SU-DHL-6 (cell line): ENCODE results near the gene NR2F1-AS1.
"Not testable (repeated sequence)": the region's sequence is repeated elsewhere in the genome, so short reads cannot be mapped to it uniquely, and the experiment has no call there.

ENCODE experiments used
- H2AFZ ChIP-seq: fragments of 200-600 bp; sonication (generic); 2 replicates; pipeline ENCODE4 v1.6.1; 2014; ENCODE audit warnings: low read depth, mild to moderate bottlenecking, moderate library complexity, mixed read lengths, antibody characterized with exemption, low read length; ENCODE audit not compliant: severe bottlenecking
- H3F3A ChIP-seq: fragments of 200-600 bp; shearing (Covaris generic); 2 replicates; pipeline ENCODE4 v1.6.0; 2016; ENCODE audit warnings: antibody characterized with exemption, mild to moderate bottlenecking; ENCODE audit not compliant: insufficient read depth
- H3K27ac ChIP-seq: fragments of 200-600 bp; sonication (generic); 2 replicates; pipeline ENCODE4 v1.5.1; 2016; ENCODE audit warnings: low read depth, mild to moderate bottlenecking, low read length, moderate library complexity, mixed read lengths
- H3K27me3 ChIP-seq: fragments of 200-600 bp; sonication (generic), shearing (Covaris generic); 2 replicates; pipeline ENCODE4 v1.6.0; 2014; ENCODE audit warnings: mild to moderate bottlenecking, low read length
- H3K36me3 ChIP-seq: fragments of 200-600 bp; sonication (generic); 2 replicates; pipeline ENCODE4 v1.6.1; 2014; ENCODE audit warnings: mild to moderate bottlenecking, low read length, mixed read lengths
- H3K4me2 ChIP-seq: fragments of 300-600, 200-600 bp; shearing (Covaris generic), sonication (generic); 2 replicates; pipeline ENCODE4 v1.6.0; 2014; ENCODE audit warnings: low read length, low read depth, mild to moderate bottlenecking; ENCODE audit not compliant: poor library complexity, severe bottlenecking
- H3K4me3 ChIP-seq: fragments of 200-600 bp; sonication (generic); 2 replicates; pipeline ENCODE4 v1.5.1; 2014; ENCODE audit warnings: antibody characterized with exemption, low read length, mild to moderate bottlenecking, mixed read lengths; ENCODE audit not compliant: insufficient read depth, poor library complexity, severe bottlenecking
- H3K79me2 ChIP-seq: fragments of 200-600 bp; sonication (generic); 2 replicates; pipeline ENCODE4 v1.6.1; 2014; ENCODE audit warnings: mild to moderate bottlenecking, low read length, moderate library complexity; ENCODE audit not compliant: insufficient read depth
- H3K9ac ChIP-seq: fragments of 200-600 bp; sonication (generic); 2 replicates; pipeline ENCODE4 v1.7.0; 2014; ENCODE audit warnings: mild to moderate bottlenecking, low read length
- H3K9me2 ChIP-seq: fragments of 200-600 bp; sonication (generic); replicated peaks from 2 replicates; pipeline ENCODE4 v1.6.1; 2014; ENCODE audit warnings: low read length; ENCODE audit not compliant: insufficient read depth
- H3K9me3 ChIP-seq: fragments of 200-600 bp; sonication (generic); 2 replicates; pipeline ENCODE4 v1.6.1; 2014; ENCODE audit warnings: low read length, mixed read lengths; ENCODE audit not compliant: insufficient read depth
- H4K20me1 ChIP-seq: fragments of 200-600 bp; sonication (generic); 2 replicates; pipeline ENCODE4 v1.6.1; 2014; ENCODE audit warnings: low read depth, mild to moderate bottlenecking, antibody characterized with exemption, low read length, moderate library complexity, mixed read lengths
- CTCF ChIP-seq: fragments of 200-600 bp; sonication (generic); IDR thresholded peaks from one replicate; pipeline ENCODE4 v1.5.1; 2017; ENCODE audit warnings: antibody characterized with exemption, mild to moderate bottlenecking, low read length, moderate library complexity; ENCODE audit not compliant: insufficient read depth, poor library complexity, severe bottlenecking
- EZH2phosphoT487 ChIP-seq: fragments of 200-600 bp; sonication (generic), shearing (Covaris generic); conservative IDR thresholded peaks from 2 replicates; pipeline ENCODE4 v1.6.1; 2018; ENCODE audit warnings: mild to moderate bottlenecking, antibody characterized with exemption, low read length, moderate library complexity, mixed read lengths

Gene NR2F1-AS1

DNA sequence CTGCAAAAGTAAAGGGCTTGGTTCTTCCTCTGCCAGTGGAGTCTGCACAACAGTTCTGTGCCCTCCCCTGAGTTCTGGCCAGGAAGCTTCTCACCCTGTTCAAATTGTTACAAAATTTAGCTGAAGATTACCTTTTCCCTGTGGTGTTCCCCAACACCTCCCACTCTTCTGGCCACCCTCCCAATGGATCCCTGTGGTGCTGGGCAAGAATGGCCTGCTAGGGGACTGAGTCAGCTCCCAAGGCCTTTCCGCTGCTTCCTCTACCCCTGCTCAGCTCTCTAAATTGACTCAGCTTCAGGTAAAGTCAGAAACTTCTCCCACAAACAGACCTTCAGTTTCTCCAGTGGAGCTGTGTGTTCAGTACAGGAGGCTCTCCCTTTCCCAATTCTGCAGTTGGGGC, 186.0 kb downstream of the NR2F1-AS1 start:
- H3K9ac ChIP-seq: no peak overlapping the region

DNA sequence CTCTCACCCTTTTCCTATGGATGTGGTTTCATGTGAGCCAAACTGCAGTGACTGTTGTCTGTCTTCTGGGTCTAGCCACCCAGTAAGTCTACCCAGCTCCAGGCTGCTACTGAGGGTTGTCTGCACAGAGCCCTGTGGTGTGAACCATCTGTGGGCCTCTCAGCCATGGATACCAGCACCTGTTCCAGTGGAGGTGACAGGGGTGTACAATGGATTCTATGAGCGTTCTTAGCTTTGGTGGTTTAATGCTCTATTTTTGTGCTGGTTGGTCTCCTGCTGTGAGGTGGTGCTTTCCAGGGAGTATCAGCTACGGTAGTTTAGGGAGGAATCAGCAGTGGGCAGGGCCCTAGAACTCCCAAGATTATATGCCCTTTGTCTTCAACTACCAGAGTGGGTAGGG, 186.7 kb downstream of the NR2F1-AS1 start:
- Histone ChIP-seq H3K4me3 (no peak overlapping the region), H3K4me2 (no peak overlapping the region), H3K9me3 (no peaks in the 10 kb centered on the region), H3K9me2 (no peaks in the 10 kb centered on the region), H3K36me3 (no peaks in the 10 kb centered on the region), H4K20me1 (no peaks in the 10 kb centered on the region), H3F3A (no peaks in the 10 kb centered on the region), H2AFZ (no peak overlapping the region), H3K27me3 (no peaks in the 10 kb centered on the region), H3K9ac (no peak overlapping the region), H3K27ac (no peak overlapping the region), H3K79me2 (no peaks in the 10 kb centered on the region)
- TF ChIP-seq EZH2phosphoT487: no peak
- no peak for TF ChIP-seq CTCF

More for the DNA sequence above, 186.0 kb downstream of the NR2F1-AS1 start:
- no peaks in the 10 kb centered on the region; the same call in 1 of the 2 replicates for H3K27me3 ChIP-seq
- no peak overlapping the region for H3K4me2 ChIP-seq
- no peaks in the 10 kb centered on the region for H3K9me2 ChIP-seq
- no peaks in the 10 kb centered on the region for H3K36me3 ChIP-seq
- TF ChIP-seq EZH2phosphoT487: no peak
- no peak for TF ChIP-seq CTCF
- H3K79me2 ChIP-seq: no peaks in the 10 kb centered on the region
- no peaks in the 10 kb centered on the region for H3F3A ChIP-seq
- H3K4me3 ChIP-seq: no peak overlapping the region
- H3K27ac ChIP-seq: no peak overlapping the region
- H2AFZ ChIP-seq: no peak overlapping the region
- H4K20me1 ChIP-seq: no peaks in the 10 kb centered on the region
- no peaks in the 10 kb centered on the region for H3K9me3 ChIP-seq

- H4K20me1 ChIP-seq, H3K4me2 ChIP-seq, H3K27ac ChIP-seq, H3K9me3 ChIP-seq, H3K79me2 ChIP-seq, H3K27me3 ChIP-seq, H3K36me3 ChIP-seq, H3K9ac ChIP-seq, H3F3A ChIP-seq, H3K4me3 ChIP-seq, H2AFZ ChIP-seq, H3K9me2 ChIP-seq: not testable (repeated sequence)
These were observed 189.8 kb downstream of the NR2F1-AS1 start for GRCh38 chr5:93391169-93391568.

DNA sequence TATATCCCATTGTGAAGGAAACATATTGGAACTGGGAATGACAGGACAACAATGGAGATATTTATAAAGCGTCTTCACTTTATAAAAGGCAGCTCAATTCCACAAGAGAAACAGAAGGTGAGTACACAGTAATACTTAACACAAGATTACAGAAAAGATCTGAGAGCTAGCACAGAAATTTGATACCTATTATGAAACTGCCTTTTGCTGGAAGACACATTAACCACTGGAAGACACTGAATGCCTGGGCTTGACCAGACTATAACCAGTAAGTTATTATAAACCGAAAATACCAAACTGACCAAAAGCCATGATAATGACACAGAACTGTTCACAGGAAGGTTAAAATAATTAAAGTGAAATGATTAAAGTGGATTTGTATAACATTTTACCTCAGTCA, 195.4 kb downstream of the NR2F1-AS1 start:
- H3K27ac ChIP-seq: no peak overlapping the region
- H3K79me2 ChIP-seq: no peaks in the 10 kb centered on the region
- no peak overlapping the region for H3K9ac ChIP-seq
- no peaks in the 10 kb centered on the region for H3F3A ChIP-seq
- H3K9me3 ChIP-seq: no peaks in the 10 kb centered on the region
- no peaks in the 10 kb centered on the region for H3K27me3 ChIP-seq
- H3K4me2 ChIP-seq: no peak overlapping the region
- H3K36me3 ChIP-seq: no peaks in the 10 kb centered on the region
- no peaks in the 10 kb centered on the region for H4K20me1 ChIP-seq
- no peaks in the 10 kb centered on the region; the same call in 1 of the 2 replicates for H3K9me2 ChIP-seq
- no peak for TF ChIP-seq EZH2phosphoT487
- no peak for TF ChIP-seq CTCF
- no peak overlapping the region for H2AFZ ChIP-seq
- H3K4me3 ChIP-seq: no peak overlapping the region
